ENCODE data around the gene ARHGEF40.

ARHGEF40 gene

DNA sequence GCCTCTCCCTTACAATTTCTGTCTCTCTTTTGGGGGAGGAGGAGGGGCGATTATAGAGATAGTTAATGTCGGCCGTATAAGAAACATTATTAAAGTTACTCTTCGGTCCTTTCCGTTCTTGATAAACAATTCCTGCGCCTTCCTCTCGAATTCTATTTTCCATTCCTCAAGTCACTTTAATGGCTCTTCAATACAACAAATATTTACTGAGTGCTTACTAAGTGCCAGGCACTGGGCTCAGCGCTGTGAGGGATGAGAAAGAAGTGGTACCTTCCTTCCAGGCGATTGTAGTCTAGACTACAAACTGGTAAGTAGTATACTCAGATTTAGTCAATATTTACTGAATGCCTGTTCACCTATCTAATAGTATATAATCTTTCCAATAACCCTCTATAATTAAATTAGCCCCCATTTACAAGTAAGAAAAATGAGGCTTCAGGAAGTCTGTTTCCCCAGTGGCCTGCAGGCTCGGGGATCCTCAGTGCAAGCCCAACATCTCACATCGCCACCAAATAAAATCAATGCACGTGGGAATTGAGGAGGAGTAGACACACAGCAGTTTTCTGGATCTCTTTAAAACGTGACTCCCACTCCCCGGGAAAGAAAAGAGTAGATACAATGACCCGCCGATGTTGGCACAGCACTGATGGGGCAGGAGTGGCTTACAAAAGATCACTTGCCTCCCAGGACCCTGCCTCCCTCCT is 28.9 kb downstream of the ARHGEF40 start:
- peak; percentile 28 for DNase-seq

DNA sequence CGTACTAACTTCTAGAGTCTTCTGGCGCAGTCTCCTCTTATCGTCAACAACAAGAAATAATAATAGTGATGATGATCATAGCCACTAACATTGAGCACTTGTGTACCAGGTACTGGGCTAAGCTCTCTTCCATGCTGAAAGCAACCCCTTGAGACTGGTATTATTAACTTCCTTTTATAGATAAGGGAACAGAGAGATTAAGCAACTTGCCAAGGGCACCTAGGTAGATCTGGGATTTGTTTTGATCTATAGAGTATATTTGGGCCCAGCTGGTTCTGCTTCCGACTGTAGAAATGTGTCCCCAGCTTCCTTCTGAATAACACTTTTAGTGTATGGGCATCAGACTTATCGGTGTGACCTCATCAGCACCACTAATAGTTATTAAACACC is 29.5 kb downstream of the ARHGEF40 start:
- DNase-seq: peak; percentile 31

DNA sequence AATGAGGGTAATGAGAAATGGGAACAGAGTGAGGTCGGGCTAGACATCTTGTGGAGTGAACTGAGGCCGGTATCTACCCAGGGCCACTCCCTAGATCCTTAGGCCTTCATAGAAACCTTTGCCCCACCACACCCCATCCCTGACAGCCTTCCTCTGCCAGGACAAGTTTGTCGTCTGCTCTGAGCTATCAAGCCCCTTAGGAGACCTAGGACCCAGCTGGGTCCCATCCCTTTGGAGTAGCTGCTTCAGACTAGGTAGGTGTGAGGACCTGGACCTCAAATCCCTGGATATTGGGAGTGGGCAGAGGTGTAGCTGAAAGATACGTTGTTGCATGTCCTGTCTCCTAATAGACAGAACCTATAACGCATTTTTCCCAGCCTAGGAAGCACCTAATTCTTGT is 30.8 kb downstream of the ARHGEF40 start, which contains the start of gene TMEM253:
Gene TMEM253, plus strand, starts transcription at position 136 of the 400 bp plus-strand sequence. CDS start 278 bp downstream, outside the sequence.
- no peak for DNase-seq

- DNase-seq: no peak
These were observed 31.8 kb downstream of the ARHGEF40 start for GRCh38 chr14:21101802-21102413.

DNA sequence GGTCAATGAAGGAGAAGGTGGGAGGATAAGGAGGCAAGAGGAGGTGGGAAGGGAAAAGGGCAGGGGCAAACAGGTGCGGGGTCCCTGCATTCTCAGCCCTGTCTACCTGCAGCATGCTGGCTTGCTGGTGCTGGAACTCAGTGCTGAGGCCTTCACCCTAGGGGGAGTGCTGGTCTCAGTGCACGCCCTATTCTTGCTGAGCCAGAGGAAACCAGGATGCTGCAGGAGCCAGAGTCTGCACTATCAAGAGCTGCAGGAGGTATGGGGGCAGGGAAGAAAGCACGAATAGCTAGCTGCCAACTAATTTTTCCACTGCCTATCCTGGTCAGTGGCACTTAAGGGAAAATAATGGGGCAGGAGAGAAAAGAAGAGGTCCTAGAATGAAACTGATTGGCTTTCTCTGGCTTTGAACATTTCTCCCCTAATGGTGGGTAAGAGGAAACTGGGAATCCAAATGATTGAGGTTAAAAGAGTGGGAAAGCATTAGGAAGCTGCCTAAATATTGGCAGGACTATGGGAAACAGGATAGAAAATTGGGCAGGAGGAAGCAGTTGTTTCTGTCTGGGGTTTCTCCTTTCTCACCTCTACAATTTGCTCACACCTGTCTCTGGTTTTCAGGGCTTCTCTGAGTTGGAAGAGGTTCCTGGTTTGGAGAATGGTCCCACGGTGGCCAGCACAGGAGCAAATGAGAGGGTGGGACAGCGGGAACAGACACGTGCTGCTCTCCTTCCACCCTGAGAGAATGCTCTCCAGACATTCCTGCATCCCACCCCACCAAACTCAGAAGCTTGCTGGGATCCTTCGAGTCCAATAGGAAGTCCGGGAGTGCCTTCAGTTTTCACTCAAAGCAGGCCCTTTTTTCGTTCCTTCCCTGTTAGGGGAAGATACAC is 32.7 kb downstream of the ARHGEF40 start:
- peak; percentile 30 for DNase-seq

DNA sequence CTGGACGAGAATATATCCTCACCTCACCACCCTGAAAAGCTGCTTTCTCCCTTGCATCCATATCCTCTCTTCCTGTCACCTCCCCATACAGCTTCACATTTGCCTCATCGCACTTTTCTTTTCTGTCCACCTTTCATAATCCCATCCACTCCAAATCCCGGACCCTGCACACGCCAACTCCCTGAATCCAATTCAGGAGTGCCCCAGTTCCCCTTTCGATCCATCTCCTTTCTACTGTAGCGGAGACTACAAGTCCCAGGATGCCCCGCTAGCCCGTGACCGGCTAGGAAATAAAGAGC is 33.3 kb downstream of the ARHGEF40 start:
- no peak for DNase-seq

GRCh38 chr14:21103710-21104447 is 33.8 kb downstream of the ARHGEF40 start:
- DNase-seq: peak; percentile 96

GRCh38 chr14:21104448-21105060 is 34.5 kb downstream of the ARHGEF40 start:
- DNase-seq: peak; percentile 89

DNA sequence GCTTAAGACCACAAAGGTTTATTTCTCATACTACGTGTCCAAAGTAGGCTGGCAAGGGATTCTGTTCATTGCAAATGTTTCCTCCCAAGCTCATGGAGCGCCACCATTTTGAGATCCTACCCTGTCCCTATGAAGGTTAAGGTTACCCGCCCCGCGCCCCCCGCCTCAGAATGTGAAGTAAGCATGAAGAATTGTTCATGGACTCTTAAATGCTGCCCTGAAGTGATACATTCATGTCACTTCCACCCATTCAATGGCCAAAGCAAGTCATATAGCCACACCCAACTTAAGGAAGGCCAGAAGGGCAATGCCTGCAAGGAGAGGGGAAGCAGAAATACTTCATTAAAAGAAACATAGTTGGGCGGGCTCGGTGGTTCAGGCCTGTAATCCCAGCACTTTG is 35.0 kb downstream of the ARHGEF40 start:
- DNase-seq: no peak

DNA sequence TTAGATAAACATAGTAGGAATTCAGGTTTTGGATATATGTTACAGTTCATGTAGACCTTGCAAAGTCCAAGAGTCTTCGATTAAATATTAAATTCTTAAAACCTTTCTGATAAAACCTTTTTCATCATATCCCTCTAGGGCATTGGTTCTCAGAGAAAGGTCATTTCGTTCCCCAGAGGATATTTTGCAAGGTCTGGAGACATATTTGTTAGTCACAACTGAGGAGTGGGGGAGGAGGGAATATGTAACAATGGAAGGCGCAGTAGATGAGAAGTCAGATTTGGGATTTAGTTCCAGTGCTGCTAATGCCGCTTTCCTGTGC is 36.0 kb downstream of the ARHGEF40 start:
- no peak for DNase-seq

GRCh38 chr14:21106498-21107282 is 36.6 kb downstream of the ARHGEF40 start:
- peak; percentile 82 for DNase-seq

- no peak for DNase-seq
These were observed 37.2 kb downstream of the ARHGEF40 start for GRCh38 chr14:21107283-21107800.

GRCh38 chr14:21108791-21109190 is 38.7 kb downstream of the ARHGEF40 start:
- no peak for DNase-seq

DNA sequence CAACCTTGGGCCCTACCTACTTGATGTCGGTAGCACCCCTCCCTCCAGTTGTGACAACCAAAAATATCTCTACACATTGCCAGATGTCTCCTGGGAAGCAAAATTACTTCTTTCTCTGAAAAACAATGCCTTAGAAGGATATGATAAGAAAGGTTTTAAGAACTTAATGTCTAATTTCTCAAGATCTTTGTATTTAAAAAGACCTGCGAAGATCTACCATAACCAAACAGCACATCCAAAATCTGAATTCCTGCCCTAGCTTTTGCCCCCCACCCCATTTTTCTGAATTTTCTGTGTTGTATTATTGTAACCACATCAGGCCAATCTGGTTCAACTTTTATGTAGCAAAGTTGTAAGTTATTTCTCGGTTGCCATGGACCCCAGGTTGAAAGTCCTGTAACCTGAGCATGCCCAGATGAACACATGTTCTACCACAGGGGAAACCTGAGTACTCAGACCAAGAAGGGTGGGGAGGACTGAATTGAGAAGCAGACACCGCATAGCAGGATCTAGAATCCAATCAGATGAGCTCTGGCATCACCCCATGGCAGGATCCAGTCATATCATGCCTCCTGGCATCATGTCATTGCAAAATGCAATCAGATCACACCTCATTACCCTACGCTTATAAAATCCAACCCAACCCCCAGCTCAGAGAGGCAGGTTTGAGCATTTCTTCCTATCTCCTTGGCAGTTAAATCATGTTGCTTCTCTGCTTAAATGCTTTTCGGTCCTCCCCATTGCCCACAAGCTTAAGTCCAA is 39.5 kb downstream of the ARHGEF40 start:
- peak; percentile 18 for DNase-seq

GRCh38 chr14:21112255-21112654 is 42.2 kb downstream of the ARHGEF40 start:
- no peak for DNase-seq

DNA sequence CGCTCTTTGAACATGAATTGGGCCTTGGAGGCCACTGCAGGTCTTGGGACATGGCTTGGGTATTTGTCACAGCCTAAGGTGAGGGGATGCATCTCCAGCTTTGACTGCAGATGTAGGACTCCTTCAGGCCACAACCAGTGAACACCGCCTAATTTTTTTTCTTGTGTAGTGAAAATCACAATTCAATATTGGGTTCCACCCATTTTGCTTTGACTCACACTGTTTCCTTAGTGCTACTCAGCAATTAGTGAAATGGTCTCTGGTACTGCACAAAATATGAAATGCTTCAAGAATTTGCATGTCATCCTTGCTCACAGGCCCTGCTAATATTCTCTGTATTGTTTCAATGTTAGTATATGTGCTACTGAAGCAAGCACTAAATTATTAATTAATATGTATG is 43.3 kb downstream of the ARHGEF40 start:
- DNase-seq: no peak

GRCh38 chr14:21118933-21119332 is 48.8 kb downstream of the ARHGEF40 start:
- DNase-seq: no peak

GRCh38 chr14:21120686-21121085 is 50.6 kb downstream of the ARHGEF40 start:
- no peak for DNase-seq

GRCh38 chr14:21121122-21121521 is 51.0 kb downstream of the ARHGEF40 start:
- no peak for DNase-seq

DNA sequence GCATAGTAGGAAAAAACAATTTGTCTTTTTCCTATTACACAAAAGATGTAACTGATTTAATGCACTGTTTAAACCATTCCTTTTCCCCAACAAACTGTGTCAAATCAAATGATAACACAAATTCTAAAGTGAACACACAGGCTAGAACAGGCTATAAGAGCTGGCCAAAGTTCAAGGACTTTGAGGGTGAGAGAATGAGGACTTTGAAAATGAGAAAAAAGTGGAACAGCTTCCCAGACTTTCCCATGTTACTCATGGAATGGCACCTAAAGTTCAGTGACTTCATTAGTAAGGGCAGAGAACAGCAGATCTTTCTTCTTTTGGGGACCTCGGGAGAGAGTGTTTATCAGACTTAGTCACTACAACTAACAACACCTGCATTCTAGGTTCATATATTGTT is 53.3 kb downstream of the ARHGEF40 start:
- no peak for DNase-seq

GRCh38 chr14:21133901-21134300 is 63.8 kb downstream of the ARHGEF40 start:
- DNase-seq: no peak
